SU-DHL-6 (cell line): ENCODE data around the gene PEA15.

ENCODE experiments used
- H2AFZ ChIP-seq: fragments of 200-600 bp; sonication (generic); 2 replicates; pipeline ENCODE4 v1.6.1; 2014; ENCODE audit warnings: low read depth, mild to moderate bottlenecking, moderate library complexity, mixed read lengths, antibody characterized with exemption, low read length; ENCODE audit not compliant: severe bottlenecking
- H3F3A ChIP-seq: fragments of 200-600 bp; shearing (Covaris generic); 2 replicates; pipeline ENCODE4 v1.6.0; 2016; ENCODE audit warnings: antibody characterized with exemption, mild to moderate bottlenecking; ENCODE audit not compliant: insufficient read depth
- H3K27ac ChIP-seq: fragments of 200-600 bp; sonication (generic); 2 replicates; pipeline ENCODE4 v1.5.1; 2016; ENCODE audit warnings: low read depth, mild to moderate bottlenecking, low read length, moderate library complexity, mixed read lengths
- H3K27me3 ChIP-seq: fragments of 200-600 bp; sonication (generic), shearing (Covaris generic); 2 replicates; pipeline ENCODE4 v1.6.0; 2014; ENCODE audit warnings: mild to moderate bottlenecking, low read length
- H3K36me3 ChIP-seq: fragments of 200-600 bp; sonication (generic); 2 replicates; pipeline ENCODE4 v1.6.1; 2014; ENCODE audit warnings: mild to moderate bottlenecking, low read length, mixed read lengths
- H3K4me2 ChIP-seq: fragments of 300-600, 200-600 bp; shearing (Covaris generic), sonication (generic); 2 replicates; pipeline ENCODE4 v1.6.0; 2014; ENCODE audit warnings: low read length, low read depth, mild to moderate bottlenecking; ENCODE audit not compliant: poor library complexity, severe bottlenecking
- H3K4me3 ChIP-seq: fragments of 200-600 bp; sonication (generic); 2 replicates; pipeline ENCODE4 v1.5.1; 2014; ENCODE audit warnings: antibody characterized with exemption, low read length, mild to moderate bottlenecking, mixed read lengths; ENCODE audit not compliant: insufficient read depth, poor library complexity, severe bottlenecking
- H3K79me2 ChIP-seq: fragments of 200-600 bp; sonication (generic); 2 replicates; pipeline ENCODE4 v1.6.1; 2014; ENCODE audit warnings: mild to moderate bottlenecking, low read length, moderate library complexity; ENCODE audit not compliant: insufficient read depth
- H3K9ac ChIP-seq: fragments of 200-600 bp; sonication (generic); 2 replicates; pipeline ENCODE4 v1.7.0; 2014; ENCODE audit warnings: mild to moderate bottlenecking, low read length
- H3K9me2 ChIP-seq: fragments of 200-600 bp; sonication (generic); replicated peaks from 2 replicates; pipeline ENCODE4 v1.6.1; 2014; ENCODE audit warnings: low read length; ENCODE audit not compliant: insufficient read depth
- H3K9me3 ChIP-seq: fragments of 200-600 bp; sonication (generic); 2 replicates; pipeline ENCODE4 v1.6.1; 2014; ENCODE audit warnings: low read length, mixed read lengths; ENCODE audit not compliant: insufficient read depth
- H4K20me1 ChIP-seq: fragments of 200-600 bp; sonication (generic); 2 replicates; pipeline ENCODE4 v1.6.1; 2014; ENCODE audit warnings: low read depth, mild to moderate bottlenecking, antibody characterized with exemption, low read length, moderate library complexity, mixed read lengths
- CTCF ChIP-seq: fragments of 200-600 bp; sonication (generic); IDR thresholded peaks from one replicate; pipeline ENCODE4 v1.5.1; 2017; ENCODE audit warnings: antibody characterized with exemption, mild to moderate bottlenecking, low read length, moderate library complexity; ENCODE audit not compliant: insufficient read depth, poor library complexity, severe bottlenecking
- EZH2phosphoT487 ChIP-seq: fragments of 200-600 bp; sonication (generic), shearing (Covaris generic); conservative IDR thresholded peaks from 2 replicates; pipeline ENCODE4 v1.6.1; 2018; ENCODE audit warnings: mild to moderate bottlenecking, antibody characterized with exemption, low read length, moderate library complexity, mixed read lengths

Gene PEA15

DNA sequence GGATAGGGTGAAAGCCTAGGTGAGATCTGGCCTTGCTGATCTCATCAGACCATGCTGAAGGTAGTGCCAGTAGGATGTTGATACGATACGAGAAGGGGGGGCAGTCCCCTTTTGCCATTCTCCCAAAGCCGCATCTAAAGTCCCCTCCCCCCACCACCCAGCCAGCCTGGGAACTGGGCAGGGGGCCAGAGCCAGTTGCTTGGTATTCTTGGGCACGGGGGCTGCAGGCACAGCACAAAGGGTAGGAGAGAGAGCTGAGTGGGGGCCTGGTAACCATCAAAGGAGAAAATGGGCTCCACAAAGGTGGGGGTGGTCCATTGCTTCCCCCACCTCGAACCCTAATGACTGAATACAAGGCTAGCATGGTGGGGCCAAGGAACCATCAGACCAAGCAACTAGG is 5.4 kb downstream of the PEA15 start:
- no peak overlapping the region for H3K27ac ChIP-seq
- no peak overlapping the region for H3K9ac ChIP-seq
- no peak overlapping the region for H2AFZ ChIP-seq
- H3K9me2 ChIP-seq = no peaks in the 10 kb centered on the region
- TF ChIP-seq CTCF = no peak
- TF ChIP-seq EZH2phosphoT487 = no peak
- H3K36me3 ChIP-seq = peaks cover 2% of the 10 kb centered on the region; the same call in 1 of the 2 replicates
- no peaks in the 10 kb centered on the region for H3K27me3 ChIP-seq
- peaks cover 8% of the 10 kb centered on the region for H3F3A ChIP-seq
- no peak overlapping the region for H3K4me2 ChIP-seq
- H3K9me3 ChIP-seq = no peaks in the 10 kb centered on the region
- peaks cover 8% of the 10 kb centered on the region; the same call in 1 of the 2 replicates for H3K79me2 ChIP-seq
- H3K4me3 ChIP-seq = no peak overlapping the region
- H4K20me1 ChIP-seq = no peaks in the 10 kb centered on the region

GRCh38 chr1:160211046-160211790 is 6.0 kb downstream of the PEA15 start:
- Histone ChIP-seq H3K36me3 (peaks cover 2% of the 10 kb centered on the region; the same call in 1 of the 2 replicates), H3K79me2 (peaks cover 2% of the 10 kb centered on the region; the same call in 1 of the 2 replicates)

GRCh38 chr1:160214481-160215140 is 9.4 kb downstream of the PEA15 start:
- peaks cover 2% of the 10 kb centered on the region; the same call in 1 of the 2 replicates for H3K36me3 ChIP-seq
- H3K4me3 ChIP-seq = no peak overlapping the region
- no peak overlapping the region for H2AFZ ChIP-seq
- TF ChIP-seq CTCF = no peak
- TF ChIP-seq EZH2phosphoT487 = no peak
- no peak overlapping the region for H3K27ac ChIP-seq
- no peaks in the 10 kb centered on the region for H3K9me3 ChIP-seq
- H3K9ac ChIP-seq = no peak overlapping the region
- H3K9me2 ChIP-seq = no peaks in the 10 kb centered on the region
- no peaks in the 10 kb centered on the region for H3K27me3 ChIP-seq
- H3K79me2 ChIP-seq = no peaks in the 10 kb centered on the region
- no peak overlapping the region for H3K4me2 ChIP-seq
- no peaks in the 10 kb centered on the region for H3F3A ChIP-seq
- no peaks in the 10 kb centered on the region for H4K20me1 ChIP-seq

More at GRCh38 chr1:160211046-160211790, 6.0 kb downstream of the PEA15 start:
- H3K27me3 ChIP-seq = no peaks in the 10 kb centered on the region
- no peak overlapping the region for H3K4me3 ChIP-seq
- no peak for TF ChIP-seq CTCF
- no peak for TF ChIP-seq EZH2phosphoT487
- peaks cover 5% of the 10 kb centered on the region for H3F3A ChIP-seq
- no peak overlapping the region for H3K27ac ChIP-seq
- no peak overlapping the region for H3K4me2 ChIP-seq
- no peak overlapping the region for H3K9ac ChIP-seq
- no peaks in the 10 kb centered on the region for H4K20me1 ChIP-seq
- no peaks in the 10 kb centered on the region for H3K9me2 ChIP-seq
- no peaks in the 10 kb centered on the region for H3K9me3 ChIP-seq
- no peak overlapping the region for H2AFZ ChIP-seq
